GM18499 (cell line): ENCODE measurements around the gene IGLL5.

Experiments used
- ATAC-seq: cut with Tn5 transposase; IDR thresholded peaks from one replicate; pipeline ENCODE4 v1.9.1; 2021; ENCODE audit warnings: moderate number of reproducible peaks; ENCODE audit not compliant: insufficient read depth, unreplicated experiment

The IGLL5 gene

DNA sequence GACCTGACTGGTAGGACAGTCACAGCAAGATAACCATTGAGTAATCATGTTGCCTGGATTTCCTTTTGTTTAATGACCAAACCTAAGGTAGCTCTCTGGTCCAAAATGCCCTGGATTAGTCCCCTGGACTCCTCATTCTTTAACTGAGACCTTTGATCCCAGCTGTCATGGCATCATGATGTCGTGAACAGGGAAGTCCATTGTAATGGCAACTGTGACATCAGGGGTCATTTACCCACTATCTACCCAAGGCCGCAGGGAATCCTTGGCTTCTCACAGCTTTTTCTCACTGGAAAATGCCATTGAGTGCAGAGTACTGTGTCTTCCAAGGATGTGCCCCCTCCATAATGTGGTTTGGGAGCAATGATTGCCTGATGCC lies 29.1 kb upstream of the IGLL5 start:
- no peak for ATAC-seq

DNA sequence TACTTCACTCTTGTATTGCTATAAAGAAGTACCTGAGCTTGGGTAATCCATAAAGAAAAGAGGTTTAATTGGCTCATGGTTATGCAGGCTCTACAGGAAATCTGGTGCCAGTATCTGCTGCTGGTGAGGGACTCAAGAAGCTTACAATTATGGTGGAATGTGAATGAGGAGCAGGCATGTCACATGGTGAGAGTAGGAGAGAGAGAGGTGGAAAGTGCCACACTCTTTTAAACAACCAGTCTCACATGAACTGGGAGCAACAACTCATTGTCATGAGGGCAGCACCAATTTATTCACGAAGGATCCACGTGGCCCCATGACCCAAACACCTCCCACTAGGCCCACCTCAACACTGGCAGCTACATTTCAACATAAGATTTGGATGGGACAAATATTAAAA lies 24.6 kb upstream of the IGLL5 start:
- no peak for ATAC-seq

GRCh38 chr22:22865311-22866072 lies 22.1 kb upstream of the IGLL5 start:
- no peak for ATAC-seq

DNA sequence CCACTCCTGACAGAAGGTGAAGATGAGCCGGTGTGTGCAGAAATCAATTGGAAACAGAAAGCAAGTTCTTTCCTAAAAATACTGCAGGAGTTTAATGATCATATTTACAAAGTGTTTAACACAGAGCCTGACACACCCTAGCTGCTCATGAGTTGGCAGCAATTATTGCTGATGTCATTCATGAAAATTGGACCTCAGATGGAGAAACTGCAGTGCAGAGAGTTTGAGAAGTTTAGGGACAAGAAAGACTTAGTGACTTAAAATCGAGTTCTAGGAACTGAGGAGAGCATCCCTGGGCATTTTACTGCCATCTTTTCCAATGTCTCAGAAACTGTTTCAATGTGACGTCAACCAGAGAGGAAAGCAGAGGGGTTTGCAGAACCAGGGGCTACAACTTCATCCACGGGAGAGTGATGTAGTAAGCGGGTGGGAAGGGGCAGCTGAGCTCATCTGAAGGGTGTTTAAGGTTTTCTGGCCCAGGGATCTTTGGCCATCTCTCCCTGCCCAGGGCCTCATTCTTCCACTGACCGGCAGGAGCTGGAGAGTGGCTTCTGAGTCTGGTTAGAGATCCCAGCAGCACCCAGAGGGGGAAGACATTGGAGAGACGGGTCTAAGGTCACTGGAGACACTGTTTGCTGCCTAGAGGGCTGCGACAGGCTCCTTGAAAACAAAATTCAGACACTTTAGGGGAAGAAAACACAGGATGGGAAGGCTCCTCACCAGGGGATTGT lies 21.1 kb upstream of the IGLL5 start:
- ATAC-seq: no peak

- ATAC-seq: no peak
These were observed 19.5 kb upstream of the IGLL5 start for GRCh38 chr22:22867996-22868715.

GRCh38 chr22:22870577-22871404 lies 16.8 kb upstream of the IGLL5 start:
- no peak for ATAC-seq

DNA sequence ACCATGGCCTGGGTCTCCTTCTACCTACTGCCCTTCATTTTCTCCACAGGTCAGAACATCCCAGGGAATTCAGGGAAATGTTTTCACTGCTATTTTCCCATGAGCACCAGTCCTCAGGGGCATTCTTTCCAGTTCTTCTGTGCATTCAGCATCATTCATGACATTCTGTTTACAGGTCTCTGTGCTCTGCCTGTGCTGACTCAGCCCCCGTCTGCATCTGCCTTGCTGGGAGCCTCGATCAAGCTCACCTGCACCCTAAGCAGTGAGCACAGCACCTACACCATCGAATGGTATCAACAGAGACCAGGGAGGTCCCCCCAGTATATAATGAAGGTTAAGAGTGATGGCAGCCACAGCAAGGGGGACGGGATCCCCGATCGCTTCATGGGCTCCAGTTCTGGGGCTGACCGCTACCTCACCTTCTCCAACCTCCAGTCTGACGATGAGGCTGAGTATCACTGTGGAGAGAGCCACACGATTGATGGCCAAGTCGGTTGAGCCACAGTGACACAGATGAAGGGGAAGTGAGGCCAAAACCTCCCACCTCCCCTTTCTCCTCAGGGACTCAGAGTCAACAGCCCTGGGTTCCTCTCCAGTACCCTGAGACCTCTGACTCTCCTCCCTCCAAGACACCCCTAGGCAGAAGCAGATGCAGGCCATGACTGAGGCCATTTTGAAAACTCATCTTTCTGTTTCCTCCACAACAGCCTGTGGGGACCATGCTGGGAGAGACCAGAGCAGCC lies 15.9 kb upstream of the IGLL5 start:
- no peak for ATAC-seq

DNA sequence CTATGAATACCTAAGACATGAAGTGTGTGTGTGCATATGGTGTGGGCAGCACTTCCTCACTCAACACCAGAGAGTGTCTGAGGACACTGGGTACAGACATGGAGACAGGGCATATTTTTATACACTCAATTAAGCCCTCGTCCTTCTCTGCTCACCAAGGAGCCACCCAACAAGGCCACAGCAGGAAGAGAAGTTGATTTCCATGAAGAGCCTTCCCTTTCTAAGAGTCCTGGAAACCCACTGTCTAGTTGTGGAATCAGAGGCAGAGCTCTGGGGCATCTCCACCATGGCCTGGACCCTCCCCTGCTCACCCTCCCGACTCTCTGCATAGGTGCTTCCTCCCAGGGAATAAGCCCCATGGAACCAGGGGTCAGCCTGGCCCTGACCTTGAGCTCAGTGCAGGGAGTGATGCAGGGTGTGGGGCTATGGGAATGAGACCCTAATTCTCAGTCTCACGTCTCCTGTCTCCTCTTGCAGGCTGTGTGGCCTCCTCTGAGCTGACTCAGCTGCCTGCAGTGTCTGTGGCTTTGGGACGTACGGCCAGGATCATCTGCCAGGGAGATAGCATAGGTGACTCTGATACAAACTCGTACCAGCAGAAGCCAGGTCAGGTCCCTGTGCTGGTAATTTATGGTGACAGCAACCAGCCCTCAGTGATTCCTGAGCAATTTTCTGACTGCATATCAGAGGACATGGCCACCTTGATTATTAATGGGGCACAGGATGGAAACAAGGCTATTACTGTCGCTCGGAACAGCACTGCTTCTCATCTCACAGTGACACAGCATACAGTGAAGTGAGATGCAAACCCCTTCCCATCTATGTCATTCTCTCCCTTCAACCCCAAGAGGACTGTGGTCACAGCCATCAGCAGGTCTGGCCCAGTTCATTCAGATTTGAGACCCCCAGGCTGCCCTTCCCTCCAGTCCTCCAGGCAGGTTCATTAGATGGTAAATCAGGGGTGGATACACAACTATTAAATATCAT lies 14.6 kb upstream of the IGLL5 start:
- ATAC-seq: no peak

- no peak for ATAC-seq
These were observed 9.9 kb upstream of the IGLL5 start for GRCh38 chr22:22877523-22878210.

GRCh38 chr22:22878211-22878570 lies 9.4 kb upstream of the IGLL5 start:
- no peak for ATAC-seq

DNA sequence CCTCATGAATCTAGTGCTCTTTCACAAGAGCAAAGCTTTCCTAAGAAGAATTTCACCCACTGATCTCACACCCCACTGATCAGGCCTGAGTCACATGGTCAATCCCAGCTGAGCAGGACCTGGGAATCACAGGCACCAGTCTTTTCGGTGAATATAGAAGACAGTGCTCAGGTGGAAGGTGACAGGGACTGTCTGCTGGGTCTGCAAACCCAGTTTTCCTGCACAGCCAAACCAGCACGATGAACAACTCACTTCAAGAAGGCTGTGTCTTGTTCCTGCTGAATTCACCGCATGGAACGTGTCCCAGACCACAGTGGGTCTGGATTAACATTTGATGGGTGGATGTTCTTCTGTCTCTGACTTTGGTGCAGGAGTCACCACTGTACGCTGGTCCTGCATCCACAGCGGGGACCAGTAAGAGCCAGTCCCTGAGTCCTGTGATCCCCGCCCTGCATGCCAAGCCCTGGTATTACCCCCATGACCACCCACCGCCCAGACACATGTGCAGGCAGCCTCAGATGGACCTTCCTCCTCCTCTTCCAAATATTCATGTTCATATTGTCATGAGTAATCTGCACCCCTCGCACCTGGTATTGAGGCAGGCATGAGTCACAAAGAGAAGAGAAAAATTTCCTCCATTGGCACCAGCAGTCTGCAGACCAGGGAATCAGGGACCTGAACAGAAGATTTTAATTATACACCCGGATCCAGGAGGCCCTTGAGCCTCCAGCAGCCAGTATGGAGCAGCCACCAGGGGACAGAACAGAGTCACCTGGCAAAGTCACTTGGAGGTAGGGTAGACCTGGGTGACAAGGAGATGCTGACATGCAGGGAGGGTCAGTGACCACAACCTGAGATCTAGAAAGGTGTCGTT lies 8.6 kb upstream of the IGLL5 start:
- no peak for ATAC-seq

DNA sequence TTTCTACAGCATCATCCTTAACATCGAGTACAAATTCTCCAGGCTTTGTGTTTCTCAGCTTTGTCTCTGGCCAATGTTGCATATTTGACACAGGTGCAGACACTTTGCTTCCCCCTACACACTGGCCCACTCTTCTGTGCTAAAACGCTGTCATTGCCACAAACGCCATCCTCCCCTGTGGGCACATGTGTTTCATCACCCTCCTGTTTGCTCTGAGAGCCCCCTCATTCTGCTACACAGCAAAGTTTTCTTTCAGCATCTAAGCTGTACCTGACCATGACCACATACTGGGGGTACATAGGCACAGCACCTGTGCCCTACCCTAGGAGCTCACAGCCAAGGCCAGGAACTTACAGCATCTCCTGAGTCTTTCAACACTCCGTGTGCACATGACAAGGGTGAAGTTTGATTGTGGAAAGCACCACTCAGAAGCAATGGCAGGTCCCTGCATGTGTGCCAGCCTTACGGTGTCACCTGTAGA lies 7.9 kb upstream of the IGLL5 start:
- no peak for ATAC-seq

GRCh38 chr22:22880645-22881044 lies 7.0 kb upstream of the IGLL5 start:
- ATAC-seq: no peak

GRCh38 chr22:22881116-22882000 lies 6.3 kb upstream of the IGLL5 start:
- ATAC-seq: no peak

DNA sequence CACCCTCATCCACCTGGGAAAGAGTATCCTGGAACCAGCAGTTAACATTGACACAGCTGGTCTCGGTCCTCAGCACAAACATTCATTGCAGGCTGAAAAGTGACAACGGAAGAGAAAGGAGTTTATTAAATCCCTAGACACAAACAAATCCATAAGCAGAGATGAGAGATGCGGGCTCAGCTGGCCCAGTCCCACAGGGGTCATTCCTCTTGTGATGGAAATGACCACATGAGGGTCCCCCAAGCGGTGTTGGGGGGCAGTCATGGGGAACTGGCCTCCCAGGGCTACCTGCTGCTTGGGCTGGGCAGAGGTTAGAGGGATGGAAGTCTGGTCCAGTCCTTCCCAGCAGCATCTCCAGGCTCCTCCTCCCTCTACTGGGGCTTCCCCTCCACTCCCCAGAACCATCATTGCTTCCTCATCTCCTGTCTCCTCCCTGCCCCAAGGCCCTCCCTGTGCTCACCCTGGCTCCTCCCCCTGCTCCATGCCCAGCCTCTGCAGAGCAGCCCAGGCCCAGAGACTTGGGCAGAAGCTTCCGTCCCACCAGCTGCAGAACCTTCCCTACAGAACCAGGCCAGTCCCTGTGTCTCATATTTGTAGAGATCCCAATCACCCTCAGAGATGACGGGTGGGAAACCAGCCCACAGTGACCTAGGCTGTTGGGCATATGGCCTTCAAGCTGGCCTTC lies 5.4 kb upstream of the IGLL5 start:
- ATAC-seq: no peak
